GM18519 (cell line): Measurements from ENCODE around the gene XRCC5.
"Not testable (repeated sequence)": the region's sequence is repeated elsewhere in the genome, so short reads cannot be mapped to it uniquely, and the experiment has no call there.

Experiments
- ATAC-seq: cut with Tn5 transposase; IDR thresholded peaks from one replicate; pipeline ENCODE4 v1.9.1; 2021; ENCODE audit warnings: mild to moderate bottlenecking, moderate library complexity; ENCODE audit not compliant: unreplicated experiment, low FRiP score

XRCC5 gene

GRCh38 chr2:216114714-216115531 lies 5.8 kb downstream of the XRCC5 start:
- peak; percentile 30 for ATAC-seq

- no peak for ATAC-seq
Observed at GRCh38 chr2:216116418-216116817, 7.3 kb downstream of the XRCC5 start.

- no peak for ATAC-seq
Observed at GRCh38 chr2:216117561-216118340, 8.6 kb downstream of the XRCC5 start.

- ATAC-seq: no peak
Observed at GRCh38 chr2:216118474-216118873, 9.3 kb downstream of the XRCC5 start.

- ATAC-seq: no peak
Observed at GRCh38 chr2:216119146-216119545, 10.0 kb downstream of the XRCC5 start.

- no peak for ATAC-seq
Observed at GRCh38 chr2:216119986-216120385, 10.8 kb downstream of the XRCC5 start.

- no peak for ATAC-seq
Observed at GRCh38 chr2:216121255-216121654, 12.1 kb downstream of the XRCC5 start.

GRCh38 chr2:216126943-216127342 lies 17.8 kb downstream of the XRCC5 start:
- no peak for ATAC-seq

GRCh38 chr2:216130346-216130971 lies 21.3 kb downstream of the XRCC5 start:
- ATAC-seq: no peak

- ATAC-seq: no peak
Observed at GRCh38 chr2:216131175-216131926, 22.2 kb downstream of the XRCC5 start.

- no peak for ATAC-seq
Observed at GRCh38 chr2:216132585-216132984, 23.4 kb downstream of the XRCC5 start.

- ATAC-seq: no peak
Observed at GRCh38 chr2:216133397-216133796, 24.2 kb downstream of the XRCC5 start.

- no peak for ATAC-seq
Observed at GRCh38 chr2:216134958-216135541, 25.9 kb downstream of the XRCC5 start.

GRCh38 chr2:216139884-216140283 lies 30.7 kb downstream of the XRCC5 start:
- ATAC-seq: no peak

- ATAC-seq: not testable (repeated sequence)
Observed at GRCh38 chr2:216141516-216141915, 32.4 kb downstream of the XRCC5 start.

GRCh38 chr2:216142540-216142939 lies 33.4 kb downstream of the XRCC5 start:
- peak; percentile 97 for ATAC-seq

GRCh38 chr2:216144372-216144771 lies 35.2 kb downstream of the XRCC5 start:
- no peak for ATAC-seq

GRCh38 chr2:216144857-216145256 lies 35.7 kb downstream of the XRCC5 start:
- no peak for ATAC-seq

- ATAC-seq: no peak
Observed at GRCh38 chr2:216146573-216146972, 37.4 kb downstream of the XRCC5 start.
